ENCODE results near the gene AQP2. TPM values are rescaled to one million over a fixed set of nuclear protein-coding genes. Genes with fewer than 3 reads are reported as not detected.
A peak's percentile ranks its signal among the peaks of the same experiment; 100 is the strongest.

AQP2 gene
- total and polyA plus RNA-seq, 7 donors = not detected

DNA sequence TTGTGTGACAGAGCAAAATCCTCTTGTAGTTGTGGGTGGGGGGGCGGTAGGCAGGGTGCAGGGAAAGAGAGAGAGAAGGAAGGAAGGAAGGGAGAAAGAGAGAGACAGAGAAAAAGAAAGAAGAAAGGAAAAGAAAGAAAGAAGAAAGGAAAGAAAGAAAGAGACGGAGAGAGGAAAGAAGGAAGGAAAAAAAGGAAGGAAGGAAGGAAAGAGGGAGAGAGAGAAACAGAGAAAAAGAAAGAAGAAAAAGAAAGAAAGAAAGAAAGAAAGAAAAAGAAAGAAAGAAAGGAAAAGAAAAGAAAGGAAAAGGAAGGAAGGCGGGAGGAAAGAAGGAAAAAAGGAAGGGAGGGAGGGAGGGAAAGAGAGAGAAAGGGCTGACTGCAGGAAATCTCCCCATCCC is 29.2 kb upstream of the AQP2 start:
- H3K36me3 ChIP-seq = no peaks in the 10 kb centered on the region
- 71 to 73% methylated on average over 3 of the region's 3 CpGs for WGBS, 2 donors
- no peak overlapping the region for H3K4me3 ChIP-seq
- H3K27ac ChIP-seq = no peak overlapping the region
- no peaks in the 10 kb centered on the region for H3K9me3 ChIP-seq
- peaks cover 0 to 5% (median 0%) of the 10 kb centered on the region in 3 donors for H3K27me3 ChIP-seq
- intact Hi-C loops (cut with DNase I) = no loop called here
- no peaks in the 10 kb centered on the region for H3K4me1 ChIP-seq
- no peak for TF ChIP-seq EP300 (IDR thresholded peaks at IDR 0.05)
- no peak for TF ChIP-seq POLR2AphosphoS5 (IDR thresholded peaks at IDR 0.05)
- TF ChIP-seq POLR2A (IDR thresholded peaks at IDR 0.05) = no peak
- TF ChIP-seq, protein P1, sequence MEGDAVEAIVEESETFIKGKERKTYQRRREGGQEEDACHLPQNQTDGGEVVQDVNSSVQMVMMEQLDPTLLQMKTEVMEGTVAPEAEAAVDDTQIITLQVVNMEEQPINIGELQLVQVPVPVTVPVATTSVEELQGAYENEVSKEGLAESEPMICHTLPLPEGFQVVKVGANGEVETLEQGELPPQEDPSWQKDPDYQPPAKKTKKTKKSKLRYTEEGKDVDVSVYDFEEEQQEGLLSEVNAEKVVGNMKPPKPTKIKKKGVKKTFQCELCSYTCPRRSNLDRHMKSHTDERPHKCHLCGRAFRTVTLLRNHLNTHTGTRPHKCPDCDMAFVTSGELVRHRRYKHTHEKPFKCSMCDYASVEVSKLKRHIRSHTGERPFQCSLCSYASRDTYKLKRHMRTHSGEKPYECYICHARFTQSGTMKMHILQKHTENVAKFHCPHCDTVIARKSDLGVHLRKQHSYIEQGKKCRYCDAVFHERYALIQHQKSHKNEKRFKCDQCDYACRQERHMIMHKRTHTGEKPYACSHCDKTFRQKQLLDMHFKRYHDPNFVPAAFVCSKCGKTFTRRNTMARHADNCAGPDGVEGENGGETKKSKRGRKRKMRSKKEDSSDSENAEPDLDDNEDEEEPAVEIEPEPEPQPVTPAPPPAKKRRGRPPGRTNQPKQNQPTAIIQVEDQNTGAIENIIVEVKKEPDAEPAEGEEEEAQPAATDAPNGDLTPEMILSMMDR (IDR thresholded peaks at IDR 0.05) = no peak
- no peak for DNase-seq

DNA sequence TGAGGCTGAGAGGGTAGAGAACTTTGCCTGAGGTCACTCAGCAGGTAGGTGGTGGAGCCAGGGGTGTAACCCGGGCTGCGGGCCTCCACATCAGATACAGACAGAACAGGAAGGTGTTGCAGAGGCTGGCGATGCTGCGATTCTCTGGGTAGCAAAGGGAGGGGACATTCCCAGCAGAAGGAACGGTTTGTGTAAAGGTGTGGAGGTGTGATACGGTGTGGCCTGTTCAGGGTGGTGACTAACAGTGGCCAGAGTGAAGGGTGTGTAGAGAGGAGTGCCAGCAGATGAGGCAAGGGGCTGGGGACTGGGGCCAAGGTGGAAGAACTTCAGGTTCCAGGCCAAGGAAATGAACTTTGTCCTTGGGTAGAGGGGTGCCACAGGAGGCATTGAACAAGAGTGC is 28.6 kb upstream of the AQP2 start:
- intact Hi-C loops (cut with DNase I) = no loop called here
- TF ChIP-seq POLR2A (IDR thresholded peaks at IDR 0.05) (no peak), POLR2AphosphoS5 (IDR thresholded peaks at IDR 0.05) (no peak), EP300 (IDR thresholded peaks at IDR 0.05) (no peak)
- TF ChIP-seq, protein P1 (IDR thresholded peaks at IDR 0.05) = no peak
- 43 to 60% methylated on average over 6 of the region's 6 CpGs for WGBS, 2 donors
- no peak for DNase-seq
- Histone ChIP-seq H3K4me1 (no peaks in the 10 kb centered on the region), H3K27ac (peak overlapping the region in 1 of 4 donors; percentile 52), H3K36me3 (no peaks in the 10 kb centered on the region), H3K27me3 (peaks cover 0 to 5% (median 0%) of the 10 kb centered on the region in 3 donors), H3K4me3 (no peak overlapping the region), H3K9me3 (no peaks in the 10 kb centered on the region)

DNA sequence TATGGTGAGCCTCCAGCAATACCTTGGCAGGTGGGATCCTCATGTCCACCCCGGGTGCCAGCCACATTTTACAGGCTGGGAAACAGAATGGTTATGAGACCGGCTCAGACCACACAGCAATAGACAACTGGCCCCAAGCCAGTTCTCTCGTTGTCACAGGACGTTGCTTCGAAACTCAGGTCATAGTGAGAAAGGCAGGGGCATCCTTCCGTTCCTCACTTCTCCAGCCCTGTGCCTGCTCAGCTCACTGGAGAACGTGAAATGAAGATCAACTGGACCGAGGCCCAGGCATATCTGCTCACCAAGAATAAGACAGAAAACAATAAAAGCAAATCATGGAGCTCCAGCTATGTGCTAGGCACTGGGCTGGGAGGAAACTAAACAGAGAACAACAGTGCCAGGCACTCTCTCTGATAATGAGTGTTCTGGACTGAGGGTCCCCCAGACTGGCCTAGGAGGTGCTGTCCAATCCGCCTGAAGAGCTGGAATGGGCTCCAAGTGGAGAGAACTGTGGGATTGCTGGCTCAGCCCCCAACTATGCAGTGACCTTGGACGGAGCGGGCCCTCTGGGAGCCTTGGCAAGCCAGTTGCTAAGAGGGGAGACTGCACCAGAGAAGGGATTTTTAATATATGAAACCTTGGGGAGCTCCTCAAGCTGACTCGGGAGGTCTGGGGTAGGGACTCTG is 28.0 kb upstream of the AQP2 start:
- Histone ChIP-seq H3K27me3 (peaks cover 0 to 4% (median 0%) of the 10 kb centered on the region in 3 donors), H3K9me3 (no peaks in the 10 kb centered on the region), H3K4me1 (no peaks in the 10 kb centered on the region), H3K27ac (peak overlapping the region in 2 of 4 donors; percentile 5 to 52), H3K4me3 (no peak overlapping the region), H3K36me3 (no peaks in the 10 kb centered on the region)
- intact Hi-C loops (cut with DNase I) = no loop called here
- TF ChIP-seq, protein P1 (IDR thresholded peaks at IDR 0.05) = no peak
- TF ChIP-seq EP300 (IDR thresholded peaks at IDR 0.05) = no peak
- TF ChIP-seq POLR2AphosphoS5 (IDR thresholded peaks at IDR 0.05) = no peak
- TF ChIP-seq POLR2A (IDR thresholded peaks at IDR 0.05) = no peak
- WGBS, 2 donors = 74 to 79% methylated on average over 12 of the region's 12 CpGs
- no peak for DNase-seq

GRCh38 chr12:49923035-49923644 is 27.4 kb upstream of the AQP2 start:
- Histone ChIP-seq H3K36me3 (no peaks in the 10 kb centered on the region), H3K4me1 (no peaks in the 10 kb centered on the region), H3K4me3 (no peak overlapping the region), H3K9me3 (no peaks in the 10 kb centered on the region), H3K27ac (peak overlapping the region in 2 of 4 donors; percentile 5 to 52), H3K27me3 (no peaks in the 10 kb centered on the region)
- TF ChIP-seq, protein P1 (IDR thresholded peaks at IDR 0.05) = no peak
- TF ChIP-seq POLR2AphosphoS5 (IDR thresholded peaks at IDR 0.05) (no peak), POLR2A (IDR thresholded peaks at IDR 0.05) (no peak), EP300 (IDR thresholded peaks at IDR 0.05) (no peak)
- no peak for DNase-seq
- WGBS, 2 donors = 86 to 88% methylated on average over 7 of the region's 7 CpGs
- intact Hi-C loops (cut with DNase I) = no loop called here
